GM12878 (cell line): Measurements from ENCODE around the gene DPF3. TPM values are rescaled to one million over a fixed set of nuclear protein-coding genes. Genes with fewer than 3 reads are reported as not detected.

ENCODE experiments used
- ATAC-seq: fragments of 200-7000 bp; cut with Tn5 transposase; 3 replicates; pipeline ENCODE4 v1.9.1; 2020; ENCODE audit warnings: mild to moderate bottlenecking, moderate library complexity
- BruUV-seq: library from RNA; stranded (reverse); fragments of 400-500 nt; replicated peaks from 2 replicates; lab custom pipeline; 2021; lab: Mats Ljungman, UMichigan
- CTCF ChIA-PET: fragments of 300-600 bp; sonication (Branson Sonifier 250); formaldehyde crosslinking; extraction: SDS; loops from one replicate; lab custom pipeline; 2021; ENCODE audit warnings: inconsistent platforms; lab: Yijun Ruan, JAX
- POLR2A ChIA-PET: fragments of 350-600 bp; formaldehyde crosslinking; extraction: SDS; loops from one replicate; lab custom pipeline; 2021; ENCODE audit warnings: inconsistent platforms; lab: Charles Lee
- RAD21 ChIA-PET: fragments of 300-600 bp; sonication (Branson Sonifier 250); formaldehyde crosslinking; loops from one replicate; lab custom pipeline; 2023; ENCODE audit warnings: antibody characterized with exemption; ENCODE audit not compliant: unreplicated experiment; lab: Charles Lee
- SMC1A ChIA-PET: fragments of 300-600 bp; sonication (Branson Sonifier 250); formaldehyde crosslinking; loops from one replicate; lab custom pipeline; 2023; ENCODE audit not compliant: unreplicated experiment, uncharacterized antibody; lab: Charles Lee
- DNase-seq: peaks from one replicate; pipeline ENCODE4 v3.0.0-alpha.2; 2011; ENCODE audit warnings: low read depth, low spot score
- FAIRE-seq: peaks from 3 replicates; lab custom pipeline; 2011; peaks lifted over from hg19 to GRCh38; lab: Jason Lieb, UNC
- H2AFZ ChIP-seq: 2 replicates; pipeline ENCODE4 v1.6.0; 2011; ENCODE audit warnings: low read depth, low read length, control low read depth; ENCODE audit not compliant: control insufficient read depth
- H3K27ac ChIP-seq: 2 replicates; pipeline ENCODE4 v1.5.1; 2011; ENCODE audit warnings: control low read depth; ENCODE audit not compliant: control insufficient read depth, insufficient read depth
- H3K27me3 ChIP-seq, 2 experiments: replicated peaks in 1 of 2; 2 replicates each; pipeline versions ENCODE4 v1.6.0 to v1.6.1; 2011; ENCODE audit warnings: low read length in 1 of 2; ENCODE audit not compliant: control insufficient read depth in 2 of 2, insufficient read depth in 2 of 2
- H3K36me3 ChIP-seq, 2 experiments: 2 replicates each; pipeline ENCODE4 v1.5.1; 2011; ENCODE audit warnings: low read length in 1 of 2; ENCODE audit not compliant: control insufficient read depth in 2 of 2, insufficient read depth in 2 of 2
- H3K4me1 ChIP-seq: 2 replicates; pipeline ENCODE4 v1.6.1; 2011; ENCODE audit warnings: mild to moderate bottlenecking, low read length, moderate library complexity, mixed read lengths; ENCODE audit not compliant: control insufficient read depth, insufficient read depth
- H3K4me2 ChIP-seq: 2 replicates; pipeline ENCODE4 v1.6.0; 2011; ENCODE audit warnings: control low read depth; ENCODE audit not compliant: control insufficient read depth, insufficient read depth
- H3K4me3 ChIP-seq: fragments of 200-600 bp; sonication (generic); 2 replicates; pipeline ENCODE4 v1.5.1; 2016
- H3K79me2 ChIP-seq: 2 replicates; pipeline ENCODE4 v1.6.0; 2011; ENCODE audit warnings: low read length; ENCODE audit not compliant: control insufficient read depth, insufficient read depth
- H3K9ac ChIP-seq: 2 replicates; pipeline ENCODE4 v1.8.0; 2011; ENCODE audit warnings: low read length, control low read depth, mixed read lengths; ENCODE audit not compliant: control insufficient read depth, insufficient read depth
- H3K9me3 ChIP-seq: replicated peaks from 3 replicates; pipeline ENCODE4 v1.5.1; 2011; ENCODE audit warnings: mild to moderate bottlenecking, low read length; ENCODE audit not compliant: control insufficient read depth, insufficient read depth
- H4K20me1 ChIP-seq: 2 replicates; pipeline ENCODE4 v1.6.0; 2011; ENCODE audit not compliant: control insufficient read depth, insufficient read depth
- ATF2 ChIP-seq: IDR thresholded peaks from 2 replicates; pipeline ENCODE4 v1.6.1; 2012; ENCODE audit warnings: low read length, inconsistent platforms
- BCL11A ChIP-seq: IDR thresholded peaks from 2 replicates; pipeline ENCODE4 v1.6.1; 2011; ENCODE audit warnings: low read depth, low read length
- CEBPB ChIP-seq, 2 experiments: fragments of 150-350 bp in 1 of 2; IDR thresholded peaks; 2 replicates each; pipeline ENCODE4 v1.6.1; 2012 to 2014; ENCODE audit warnings: low read depth in 2 of 2, low read length in 2 of 2, borderline replicate concordance in 1 of 2, inconsistent platforms in 1 of 2
- CHD1 ChIP-seq: IDR thresholded peaks from 2 replicates; pipeline ENCODE4 v1.6.1; 2012; ENCODE audit warnings: low read depth, low read length, improper control_type of control experiment
- CREB1 ChIP-seq: IDR thresholded peaks from 2 replicates; pipeline ENCODE4 v1.6.1; 2012; ENCODE audit warnings: low read depth, mild to moderate bottlenecking, inconsistent platforms
- EED ChIP-seq: sonication (generic); IDR thresholded peaks from 2 replicates; pipeline ENCODE4 v1.6.1; 2016; ENCODE audit warnings: antibody characterized with exemption, low read depth
- ELK1 ChIP-seq: IDR thresholded peaks from 2 replicates; pipeline ENCODE4 v1.6.1; 2012; ENCODE audit warnings: low read depth, low read length, improper control_type of control experiment
- EP300 ChIP-seq, 2 experiments: fragments of 150-350 bp in 1 of 2; IDR thresholded peaks; 2 replicates each; pipeline ENCODE4 v1.6.1; 2011 to 2012; ENCODE audit warnings: low read depth in 2 of 2, low read length in 2 of 2, borderline replicate concordance in 1 of 2, improper control_type of control experiment in 1 of 2, inconsistent platforms in 1 of 2; ENCODE audit not compliant: control insufficient read depth in 1 of 2
- GABPA ChIP-seq: IDR thresholded peaks from 2 replicates; pipeline ENCODE4 v1.6.1; 2014; ENCODE audit warnings: antibody characterized with exemption, low read depth, mild to moderate bottlenecking, inconsistent platforms
- HDAC6 ChIP-seq: fragments of 200-600 bp; sonication (generic); IDR thresholded peaks from one replicate; pipeline ENCODE4 v1.8.0; 2017; ENCODE audit warnings: antibody characterized with exemption; ENCODE audit not compliant: unreplicated experiment
- MEF2A ChIP-seq: IDR thresholded peaks from 2 replicates; pipeline ENCODE4 v1.6.1; 2011; ENCODE audit warnings: low read depth, mild to moderate bottlenecking, low read length, moderate library complexity; ENCODE audit not compliant: insufficient read depth
- MTA2 ChIP-seq: fragments of 450-650 bp; IDR thresholded peaks from 2 replicates; pipeline ENCODE4 v1.6.1; 2016; ENCODE audit warnings: low read depth, mild to moderate bottlenecking, moderate library complexity
- NR2F1 ChIP-seq: fragments of 450-650 bp; conservative IDR thresholded peaks from 2 replicates; pipeline ENCODE4 v1.6.1; 2017; ENCODE audit warnings: mild to moderate bottlenecking
- POLR2AphosphoS5 ChIP-seq: IDR thresholded peaks from 2 replicates; pipeline ENCODE4 v1.6.1; 2011; ENCODE audit warnings: mild to moderate bottlenecking, low read length, inconsistent platforms
- SRF ChIP-seq, 2 experiments: IDR thresholded peaks; 2 replicates each; pipeline ENCODE4 v1.6.1; 2011; ENCODE audit warnings: low read depth in 2 of 2, low read length in 2 of 2, mild to moderate bottlenecking in 1 of 2, moderate library complexity in 1 of 2
- STAT3 ChIP-seq: IDR thresholded peaks from 2 replicates; pipeline ENCODE4 v1.6.1; 2011; ENCODE audit warnings: low read depth, low read length, improper control_type of control experiment
- SUZ12 ChIP-seq: fragments of 200-600 bp; sonication (generic); IDR thresholded peaks from one replicate; pipeline ENCODE4 v1.6.1; 2018; ENCODE audit warnings: antibody characterized with exemption, mild to moderate bottlenecking; ENCODE audit not compliant: unreplicated experiment
- TAF1 ChIP-seq: IDR thresholded peaks from 2 replicates; pipeline ENCODE4 v1.6.1; 2011; ENCODE audit warnings: mild to moderate bottlenecking, low read depth, low read length, borderline replicate concordance
- TBL1XR1 ChIP-seq: IDR thresholded peaks from 2 replicates; pipeline ENCODE4 v1.6.1; 2012; ENCODE audit warnings: low read depth, low read length, improper control_type of control experiment
- USF2 ChIP-seq: IDR thresholded peaks from 2 replicates; pipeline ENCODE4 v1.6.1; 2011; ENCODE audit warnings: low read depth, low read length, improper control_type of control experiment, borderline replicate concordance
- YBX1 ChIP-seq: fragments of 450-650 bp; IDR thresholded peaks from 2 replicates; pipeline ENCODE4 v1.6.1; 2016; ENCODE audit warnings: antibody characterized with exemption
- ZNF274 ChIP-seq: IDR thresholded peaks from one replicate; pipeline ENCODE4 v1.8.0; 2011; ENCODE audit not compliant: insufficient read length, insufficient read depth
- WGBS: methylation state at CpG from one replicate; pipeline ENCODE4 v1.1.6; 2016; ENCODE audit warnings: low lambda C conversion rate; ENCODE audit not compliant: insufficient replicate concordance, insufficient coverage; ENCODE audit errors: missing lambda C conversion rate; 5-methylcytosine and 5-hydroxymethylcytosine counted together
- in situ Hi-C: fragments of 300-500 bp; cut with MboI; formaldehyde crosslinking; loops from 9 replicates; pipeline ENCODE4 v1.14.3; 2018; ENCODE audit warnings: mixed read lengths
- intact Hi-C: fragments of 100-400 bp; cut with micrococcal nuclease; formaldehyde crosslinking; loops from one replicate; pipeline ENCODE4 v1.14.2; 2022; ENCODE audit not compliant: unreplicated experiment
- polyA plus RNA-seq, 11 experiments: library from polyadenylated mRNA; depleted of rRNA in 4 of 11; unstranded in 6 of 11; stranded (reverse) in 5 of 11; fragments of >200 nt; fragmentation: Nextera tagmentation in 4 of 11; fragmentation: Illumina TruSeq in 1 of 11; extraction: Ambion mirVana in 4 of 11; extraction: Trizol in 1 of 11; gene quantifications; 1 replicate in 1 of 11; 2 replicates in 10 of 11; pipeline versions ENCODE4 v1.2.1 to v1.2.3, GENCODE V29; 2011 to 2016; ENCODE audit warnings: inconsistent platforms in 2 of 11, missing spikeins in 2 of 11, low read depth in 1 of 11
- total RNA-seq, 4 experiments: library from RNA; depleted of rRNA in 3 of 4; stranded (reverse); fragments of >200 nt in 3 of 4; fragmentation: Illumina TruSeq in 1 of 4; extraction: Trizol in 1 of 4; gene quantifications; 2 replicates each; pipeline versions ENCODE4 v1.2.1 to v1.2.3, GENCODE V29; 2013 to 2021

Gene DPF3
- total and polyA plus RNA-seq, 10 of the 15 experiments (the other 5 are each of a cell fraction or from before 2014, with no cell fraction given) = 0.69 to 8.0 (median 2.2) TPM

GRCh38 chr14:72715215-72715849, 178.6 kb downstream of the DPF3 start:
- ChIA-PET CTCF (interaction anchor here (0.7 to 2.2 kb wide), 7 partner anchors 10 to 201 kb away, joined by 3 to 13 read pairs (median 4); no protein-coding TSS in a partner anchor), RAD21 (interaction anchor here (0.6 to 2.5 kb wide), 19 partner anchors 11 to 263 kb away, joined by 3 to 12 read pairs (median 5); partner anchors contain the start of gene DPF3), POLR2A (interaction anchor here (0.6 to 1.5 kb wide), 9 partner anchors 11 to 185 kb away, joined by 3 to 7 read pairs (median 3); partner anchors contain the start of gene DPF3), SMC1A (interaction anchor here (0.6 to 2.6 kb wide), 15 partner anchors 11 to 234 kb away, joined by 3 to 12 read pairs (median 6); partner anchors contain the start of gene DPF3)
- Histone ChIP-seq H3K9ac (no peak overlapping the region), H3K36me3 (no peaks in the 10 kb centered on the region), H2AFZ (no peak overlapping the region; the same call in 1 of the 2 replicates), H3K4me2 (peak overlapping the region; percentile 15; the same call in 1 of the 2 replicates), H4K20me1 (no peaks in the 10 kb centered on the region), H3K27me3 (no peaks in the 10 kb centered on the region), H3K4me3 (no peak overlapping the region), H3K27ac (no peak overlapping the region), H3K79me2 (no peaks in the 10 kb centered on the region), H3K9me3 (no peaks in the 10 kb centered on the region), H3K4me1 (peaks cover 24% of the 10 kb centered on the region)
- WGBS = 76% methylated on average over 7 of the region's 7 CpGs
- no TSS peak for BruUV-seq
- in situ Hi-C loops (no loop called here), intact Hi-C loops (no loop called here)
- FAIRE-seq (peak; percentile 18), ATAC-seq (peak; percentile 74), DNase-seq (no peak)
- TF ChIP-seq MTA2 (peak; percentile 60; the same call in 1 of the 2 replicates), ATF2 (no peak), NR2F1 (peak; percentile 71), TAF1 (no peak), HDAC6 (no peak), CREB1 (no peak), USF2 (no peak; the same call in 1 of the 2 replicates), TBL1XR1 (no peak), GABPA (no peak), STAT3 (no peak), YBX1 (no peak), CHD1 (no peak), BCL11A (no peak), MEF2A (peak; percentile 60; the same call in 1 of the 2 replicates), POLR2AphosphoS5 (no peak), EED (peak; percentile 57; the same call in 1 of the 2 replicates), ELK1 (no peak), SRF (IDR thresholded peaks at IDR 0.05; ENCODE audit: low read depth in 2 of 2, low read length in 2 of 2) (no peak), ZNF274 (no peak), SUZ12 (no peak), EP300 (IDR thresholded peaks at IDR 0.05; ENCODE audit: borderline replicate concordance in 1 of 2, control insufficient read depth in 1 of 2, low read depth in 2 of 2, low read length in 2 of 2) (peak in 1 of 2 experiments; percentile 26; a peak in 1 of 4 replicates), CEBPB (IDR thresholded peaks at IDR 0.05; ENCODE audit: borderline replicate concordance in 1 of 2, low read depth in 2 of 2, low read length in 2 of 2) (no peak)
